H1 (cell line): ENCODE data around the gene SEZ6. TPM values are rescaled to one million over a fixed set of nuclear protein-coding genes. Genes with fewer than 3 reads are reported as not detected.

Source experiments
- SIRT6 ChIP-seq: IDR thresholded peaks from one replicate; pipeline ENCODE4 v1.7.1; 2012; ENCODE audit warnings: low read length, inconsistent platforms
- polyA plus RNA-seq, 7 experiments: library from polyadenylated mRNA; depleted of rRNA in 3 of 7; stranded (reverse) in 5 of 7; unstranded in 2 of 7; fragments of >200 nt in 5 of 7; fragments of 200-250 nt in 2 of 7; gene quantifications; 1 replicate in 5 of 7; 2 replicates in 1 of 7; 4 replicates in 1 of 7; pipeline versions ENCODE4 v1.2.1 to v1.2.3, GENCODE V29; 2011 to 2013; ENCODE audit warnings: missing spikeins in 2 of 7, mixed read lengths in 2 of 7
- total RNA-seq: library from RNA; stranded (reverse); fragmentation: NEBNext Ultra II Directional; extraction: Animal tissue kit (Norgen Biotek cat#: 25700); gene quantifications from 2 replicates; pipeline ENCODE4 v1.2.1, GENCODE V29; 2021
- TF ChIP-seq, protein P1 (sequence below): IDR thresholded peaks from 2 replicates; pipeline ENCODE4 v1.6.1; 2011; ENCODE audit warnings: low read length, improper control_type of control experiment

SEZ6 gene
- total and polyA plus RNA-seq, 2 of the 8 experiments (the other 6 are each of a cell fraction or from before 2014, with no cell fraction given), result 6.9 to 16.1 TPM

DNA sequence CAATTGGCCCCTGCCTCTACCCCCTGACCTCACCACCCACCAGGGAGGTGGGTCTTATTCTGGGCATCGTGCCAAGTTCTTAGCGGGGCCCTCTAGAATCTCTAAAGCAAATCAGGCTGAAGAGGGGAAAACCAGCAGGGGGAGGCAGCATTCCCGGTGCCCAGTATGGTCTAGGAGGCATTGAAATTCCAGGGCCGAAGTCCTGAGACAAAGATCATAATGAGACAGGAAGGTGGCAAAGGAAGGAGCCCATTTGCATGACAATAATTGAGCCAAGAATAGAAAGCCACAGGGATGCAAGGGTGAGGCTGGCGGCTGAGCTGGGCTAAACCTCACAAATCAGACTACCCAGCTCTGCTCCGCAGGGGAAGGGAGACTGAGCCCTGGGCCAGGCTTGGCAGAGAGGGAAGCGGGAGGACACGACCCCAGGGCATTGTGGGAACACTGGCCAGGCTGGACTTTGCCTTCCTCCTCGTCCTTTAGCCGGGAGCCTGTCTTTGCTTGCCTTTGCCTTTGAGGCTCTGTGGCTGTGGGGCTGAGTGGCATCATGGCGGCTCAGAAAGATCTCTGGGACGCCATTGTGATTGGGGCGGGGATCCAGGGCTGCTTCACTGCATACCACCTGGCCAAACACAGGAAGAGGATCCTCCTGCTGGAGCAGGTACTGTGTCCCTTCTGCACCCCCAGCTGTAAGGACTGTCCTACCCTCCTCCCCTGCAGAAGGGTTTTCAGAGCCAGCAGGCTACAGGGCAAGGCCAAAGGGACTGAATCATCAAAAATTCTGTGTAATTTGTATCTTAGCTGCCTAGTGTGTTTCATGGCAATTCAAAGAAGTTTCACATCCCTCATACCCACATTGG lies 37.1 kb upstream of the SEZ6 start, which contains the start of gene PIPOX (continued):
- TF ChIP-seq, protein P1, sequence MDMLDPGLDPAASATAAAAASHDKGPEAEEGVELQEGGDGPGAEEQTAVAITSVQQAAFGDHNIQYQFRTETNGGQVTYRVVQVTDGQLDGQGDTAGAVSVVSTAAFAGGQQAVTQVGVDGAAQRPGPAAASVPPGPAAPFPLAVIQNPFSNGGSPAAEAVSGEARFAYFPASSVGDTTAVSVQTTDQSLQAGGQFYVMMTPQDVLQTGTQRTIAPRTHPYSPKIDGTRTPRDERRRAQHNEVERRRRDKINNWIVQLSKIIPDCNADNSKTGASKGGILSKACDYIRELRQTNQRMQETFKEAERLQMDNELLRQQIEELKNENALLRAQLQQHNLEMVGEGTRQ, result no peak
- TF ChIP-seq SIRT6, result no peak
